Small intestine (tissue), 7 donors: Measurements from ENCODE around the gene PRM3. TPM values are rescaled to one million over a fixed set of nuclear protein-coding genes. Genes with fewer than 3 reads are reported as not detected.
"Not testable (repeated sequence)": the region's sequence is repeated elsewhere in the genome, so short reads cannot be mapped to it uniquely, and the experiment has no call there.

Experiments
- DNase-seq, 2 donors: peaks; one replicate each; pipeline versions ENCODE4 v3.0.0 to v3.0.0-alpha.2; 2013
- FAIRE-seq: peaks from 2 replicates; lab custom pipeline; 2012; peaks lifted over from hg19 to GRCh38; lab: Jason Lieb, UNC
- H3K27ac ChIP-seq, 3 donors: one replicate each; pipeline ENCODE4 v1.5.1; 2013; ENCODE audit warnings: low read length in 2 of 3, mild to moderate bottlenecking in 2 of 3, control low read depth in 1 of 3, inconsistent platforms in 1 of 3, low read depth in 1 of 3, moderate library complexity in 1 of 3
- H3K27me3 ChIP-seq, 3 donors: one replicate each; pipeline ENCODE4 v1.6.1; 2013; ENCODE audit warnings: low read length in 3 of 3, inconsistent platforms in 1 of 3; ENCODE audit not compliant: control insufficient read depth in 3 of 3, insufficient read depth in 3 of 3
- H3K36me3 ChIP-seq, 3 donors: one replicate each; pipeline ENCODE4 v1.6.1; 2013; ENCODE audit warnings: low read length in 3 of 3, inconsistent platforms in 1 of 3, low read depth in 1 of 3, mild to moderate bottlenecking in 1 of 3, moderate library complexity in 1 of 3; ENCODE audit not compliant: control insufficient read depth in 3 of 3, insufficient read depth in 2 of 3
- H3K4me1 ChIP-seq, 3 donors: one replicate each; pipeline ENCODE4 v1.6.1; 2013; ENCODE audit warnings: low read length in 2 of 3, inconsistent platforms in 1 of 3, low read depth in 1 of 3, mild to moderate bottlenecking in 1 of 3, moderate library complexity in 1 of 3; ENCODE audit not compliant: control insufficient read depth in 3 of 3, insufficient read depth in 2 of 3
- H3K4me3 ChIP-seq, 3 donors: one replicate each; pipeline ENCODE4 v1.5.1; 2013; ENCODE audit warnings: low read length in 3 of 3, control low read depth in 1 of 3, inconsistent platforms in 1 of 3, low read depth in 1 of 3, mild to moderate bottlenecking in 1 of 3, moderate library complexity in 1 of 3
- H3K9me3 ChIP-seq, 2 donors: one replicate each; pipeline ENCODE4 v1.6.1; 2013; ENCODE audit warnings: low read depth in 1 of 2, low read length in 1 of 2; ENCODE audit not compliant: control insufficient read depth in 2 of 2, insufficient read depth in 1 of 2
- WGBS, 3 donors: extraction: QIAGEN DNeasy Blood & Tissue Kit; methylation state at CpG; one replicate each; pipeline ENCODE4 v1.1.7; 2013; 5-methylcytosine and 5-hydroxymethylcytosine counted together
- polyA plus RNA-seq, 4 donors: library from polyadenylated mRNA; stranded (reverse) in 3 of 4; unstranded in 1 of 4; fragments of 200-250 nt in 3 of 4; fragments of 120-200 nt in 1 of 4; gene quantifications; one replicate each; pipeline versions ENCODE4 v1.2.1 to v1.2.3, GENCODE V29; 2013
- donor health status: healthy with polysubstance abuse.
- donor health status: control.
- donor health status: control.
- donor health status: Bipolar disorder and iron deficiency.
- donor health status: healthy.

The PRM3 gene
- polyA plus RNA-seq, 4 donors = not detected

- 81 to 86% (median 84%) methylated on average over 7 of the region's 7 CpGs for WGBS, 3 donors
- no peaks in the 10 kb centered on the region for H3K36me3 ChIP-seq
- no peak for FAIRE-seq
Measured at GRCh38 chr16:11292076-11292748, 18.8 kb upstream of the PRM3 start.

GRCh38 chr16:11291091-11291703, 17.8 kb upstream of the PRM3 start:
- DNase-seq (no peak), FAIRE-seq (no peak)
- Histone ChIP-seq H3K4me1 (no peaks in the 10 kb centered on the region), H3K36me3 (no peaks in the 10 kb centered on the region), H3K27me3 (no peaks in the 10 kb centered on the region), H3K4me3 (no peak overlapping the region), H3K9me3 (no peaks in the 10 kb centered on the region), H3K27ac (no peak overlapping the region)
- 73 to 87% (median 80%) methylated on average over 10 of the region's 10 CpGs for WGBS, 3 donors

More at GRCh38 chr16:11292076-11292748, 18.8 kb upstream of the PRM3 start:
- Histone ChIP-seq H3K9me3 (no peaks in the 10 kb centered on the region), H3K27me3 (no peaks in the 10 kb centered on the region), H3K27ac (no peak overlapping the region), H3K4me1 (peaks cover 0 to 4% (median 4%) of the 10 kb centered on the region in 3 donors), H3K4me3 (no peak overlapping the region)
- DNase-seq = no peak

GRCh38 chr16:11290102-11290893, 16.9 kb upstream of the PRM3 start:
- H3K27ac ChIP-seq = no peak overlapping the region
- no peaks in the 10 kb centered on the region for H3K4me1 ChIP-seq
- FAIRE-seq = no peak
- H3K4me3 ChIP-seq = no peak overlapping the region
- DNase-seq = no peak
- WGBS, 3 donors = 91 to 93% (median 91%) methylated on average over 8 of the region's 8 CpGs
- H3K9me3 ChIP-seq = no peaks in the 10 kb centered on the region
- no peaks in the 10 kb centered on the region for H3K36me3 ChIP-seq
- no peaks in the 10 kb centered on the region for H3K27me3 ChIP-seq

GRCh38 chr16:11289696-11290095, 16.3 kb upstream of the PRM3 start:
- not testable (repeated sequence) for FAIRE-seq, H3K36me3 ChIP-seq, H3K27me3 ChIP-seq, H3K4me3 ChIP-seq, H3K4me1 ChIP-seq, DNase-seq, H3K9me3 ChIP-seq, H3K27ac ChIP-seq
- 88 to 93% (median 91%) methylated on average over 4 of the region's 4 CpGs for WGBS, 3 donors

GRCh38 chr16:11289202-11289601, 15.8 kb upstream of the PRM3 start:
- Histone ChIP-seq H3K27me3 (no peaks in the 10 kb centered on the region), H3K9me3 (no peaks in the 10 kb centered on the region), H3K27ac (no peak overlapping the region), H3K4me3 (no peak overlapping the region), H3K36me3 (no peaks in the 10 kb centered on the region), H3K4me1 (no peaks in the 10 kb centered on the region)
- FAIRE-seq (no peak), DNase-seq (no peak)
- 97 to 100% (median 100%) methylated on average over 2 of the region's 2 CpGs for WGBS, 3 donors

- H3K27ac ChIP-seq = no peak overlapping the region
- H3K36me3 ChIP-seq = no peaks in the 10 kb centered on the region
- no peaks in the 10 kb centered on the region for H3K27me3 ChIP-seq
- WGBS, 3 donors = 83 to 92% (median 87%) methylated on average over 2 of the region's 2 CpGs
- FAIRE-seq (no peak), DNase-seq (no peak)
- H3K4me3 ChIP-seq = no peak overlapping the region
- no peaks in the 10 kb centered on the region for H3K9me3 ChIP-seq
- no peaks in the 10 kb centered on the region for H3K4me1 ChIP-seq
Measured at GRCh38 chr16:11285842-11286241, 12.4 kb upstream of the PRM3 start.

- 67 to 80% (median 80%) methylated on average over 4 of the region's 4 CpGs for WGBS, 3 donors
- Histone ChIP-seq H3K27ac (no peak overlapping the region), H3K4me3 (no peak overlapping the region), H3K9me3 (no peaks in the 10 kb centered on the region), H3K27me3 (no peaks in the 10 kb centered on the region), H3K4me1 (peaks cover 0 to 6% (median 0%) of the 10 kb centered on the region in 3 donors), H3K36me3 (no peaks in the 10 kb centered on the region)
- FAIRE-seq (no peak), DNase-seq (no peak)
Measured at GRCh38 chr16:11283820-11284248, 10.4 kb upstream of the PRM3 start.

- H3K4me1 ChIP-seq = peaks cover 0 to 6% (median 0%) of the 10 kb centered on the region in 3 donors
- no peaks in the 10 kb centered on the region for H3K9me3 ChIP-seq
- H3K27ac ChIP-seq = no peak within 1 kb of the TSS
- H3K27me3 ChIP-seq = no peaks in the 10 kb centered on the region
- no peak within 1 kb of the TSS for H3K4me3 ChIP-seq
- WGBS, 3 donors = 90 to 91% (median 90%) methylated on average over 17 to 25 of the region's 25 CpGs
- DNase-seq (no peak), FAIRE-seq (no peak)
- no peaks in the 10 kb centered on the region for H3K36me3 ChIP-seq
Measured at GRCh38 chr16:11280616-11281522, 7.4 kb upstream of the PRM3 start, which contains the start of gene PRM1. Gene PRM1, minus strand, starts transcription at chr16:11281330. Its CDS starts 92 bp downstream, at chr16:11281238.
